Ovary (tissue), 3 donors: ENCODE results near the gene CCDC182.

Experiments
- CTCF ChIP-seq, 3 donors: fragments of 450-650 bp in 2 of 3; fragments of 200-600 bp in 1 of 3; IDR thresholded peaks; one replicate each; pipeline versions ENCODE4 v1.5.1 to v1.8.0; 2016 to 2022; ENCODE audit warnings: antibody characterized with exemption in 3 of 3, mild to moderate bottlenecking in 1 of 3
- EP300 ChIP-seq: sonication (generic); formaldehyde crosslinking; IDR thresholded peaks from one replicate; pipeline ENCODE4 v1.6.1; 2017; ENCODE audit warnings: antibody characterized with exemption
- POLR2A ChIP-seq: fragments of 450-650 bp; IDR thresholded peaks from one replicate; pipeline ENCODE4 v1.6.1; 2017; ENCODE audit warnings: antibody characterized with exemption, mild to moderate bottlenecking, moderate library complexity
- donor health status: DM: no; HTN: no; CAD: no.

GRCh38 chr17:57744195-57745170, 616 bp downstream of the CCDC182 start:
- TF ChIP-seq POLR2A (no peak), CTCF (IDR thresholded peaks at IDR 0.05) (no peak), EP300 (no peak)
